Tibial nerve (tissue), 4 donors: ENCODE measurements around the gene ADGRG3. TPM values are rescaled to one million over a fixed set of nuclear protein-coding genes. Genes with fewer than 3 reads are reported as not detected.
"Not testable (repeated sequence)": the region's sequence is repeated elsewhere in the genome, so short reads cannot be mapped to it uniquely, and the experiment has no call there.

Source experiments
- DNase-seq, 2 donors: peaks; one replicate each; pipeline ENCODE4 v3.0.0-alpha.2; 2019; ENCODE audit warnings: low spot score in 2 of 2
- H3K27ac ChIP-seq, 4 donors: fragments of 200-600 bp; sonication (generic) in 3 of 4; one replicate each; pipeline ENCODE4 v1.5.1; 2017 to 2019; ENCODE audit warnings: mild to moderate bottlenecking in 1 of 4
- H3K27me3 ChIP-seq, 2 donors: fragments of 200-600 bp; sonication (generic) in 1 of 2; one replicate each; pipeline versions ENCODE4 v1.5.1 to v1.6.0; 2017 to 2019
- H3K36me3 ChIP-seq, 3 donors: fragments of 200-600 bp; sonication (generic); one replicate each; pipeline ENCODE4 v1.5.1; 2018 to 2019
- H3K4me1 ChIP-seq, 4 donors: fragments of 200-600 bp; sonication (generic) in 3 of 4; one replicate each; pipeline ENCODE4 v1.5.1; 2017 to 2019
- H3K4me3 ChIP-seq, 4 donors: fragments of 200-600 bp; sonication (generic) in 3 of 4; one replicate each; pipeline ENCODE4 v1.5.1; 2017 to 2019; ENCODE audit warnings: mild to moderate bottlenecking in 1 of 4, moderate library complexity in 1 of 4
- H3K9me3 ChIP-seq, 4 donors: fragments of 200-600 bp; sonication (generic) in 3 of 4; one replicate each; pipeline ENCODE4 v1.5.1; 2017 to 2019
- EP300 ChIP-seq, 2 donors: sonication (generic); formaldehyde crosslinking; IDR thresholded peaks; one replicate each; pipeline ENCODE4 v1.6.1; 2017; ENCODE audit warnings: antibody characterized with exemption in 2 of 2, mild to moderate bottlenecking in 1 of 2
- POLR2A ChIP-seq, 2 donors: fragments of 450-650 bp; IDR thresholded peaks; one replicate each; pipeline ENCODE4 v1.6.1; 2017; ENCODE audit warnings: antibody characterized with exemption in 2 of 2, mild to moderate bottlenecking in 2 of 2, moderate library complexity in 2 of 2
- WGBS, 2 donors: methylation state at CpG; one replicate each; pipeline ENCODE4 v1.1.5; 2018; 5-methylcytosine and 5-hydroxymethylcytosine counted together
- total RNA-seq, 4 donors: library from RNA; depleted of rRNA; stranded (reverse); fragments of >200 nt; gene quantifications; one replicate each; pipeline ENCODE4 v1.1.0, GENCODE V29; 2016
- TF ChIP-seq, protein P1 (sequence below), 5 experiments: fragments of 200-600 bp in 3 of 5; fragments of 450-650 bp in 2 of 5; sonication (generic) in 3 of 5; IDR thresholded peaks; one replicate each; pipeline ENCODE4 v1.5.1; 2016 to 2019; ENCODE audit warnings: antibody characterized with exemption in 5 of 5, mild to moderate bottlenecking in 3 of 5, moderate library complexity in 2 of 5

Gene ADGRG3
- total RNA-seq, 4 donors from 2014 or later = 0.21 to 1.8 (median 0.90) TPM; not detected in 1

GRCh38 chr16:57728336-57729181 is 60.5 kb downstream of the ADGRG3 start:
- TF ChIP-seq EP300 (IDR thresholded peaks at IDR 0.05) (no peak), POLR2A (IDR thresholded peaks at IDR 0.05) (no peak)
- TF ChIP-seq, protein P1, sequence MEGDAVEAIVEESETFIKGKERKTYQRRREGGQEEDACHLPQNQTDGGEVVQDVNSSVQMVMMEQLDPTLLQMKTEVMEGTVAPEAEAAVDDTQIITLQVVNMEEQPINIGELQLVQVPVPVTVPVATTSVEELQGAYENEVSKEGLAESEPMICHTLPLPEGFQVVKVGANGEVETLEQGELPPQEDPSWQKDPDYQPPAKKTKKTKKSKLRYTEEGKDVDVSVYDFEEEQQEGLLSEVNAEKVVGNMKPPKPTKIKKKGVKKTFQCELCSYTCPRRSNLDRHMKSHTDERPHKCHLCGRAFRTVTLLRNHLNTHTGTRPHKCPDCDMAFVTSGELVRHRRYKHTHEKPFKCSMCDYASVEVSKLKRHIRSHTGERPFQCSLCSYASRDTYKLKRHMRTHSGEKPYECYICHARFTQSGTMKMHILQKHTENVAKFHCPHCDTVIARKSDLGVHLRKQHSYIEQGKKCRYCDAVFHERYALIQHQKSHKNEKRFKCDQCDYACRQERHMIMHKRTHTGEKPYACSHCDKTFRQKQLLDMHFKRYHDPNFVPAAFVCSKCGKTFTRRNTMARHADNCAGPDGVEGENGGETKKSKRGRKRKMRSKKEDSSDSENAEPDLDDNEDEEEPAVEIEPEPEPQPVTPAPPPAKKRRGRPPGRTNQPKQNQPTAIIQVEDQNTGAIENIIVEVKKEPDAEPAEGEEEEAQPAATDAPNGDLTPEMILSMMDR (IDR thresholded peaks at IDR 0.05) = no peak
- no peak overlapping the region for H3K4me3 ChIP-seq
- no peaks in the 10 kb centered on the region for H3K4me1 ChIP-seq
- 95 to 98% methylated on average over 9 to 14 of the region's 14 CpGs for WGBS, 2 donors
- no peaks in the 10 kb centered on the region for H3K36me3 ChIP-seq
- H3K27ac ChIP-seq = no peak overlapping the region
- H3K27me3 ChIP-seq = no peaks in the 10 kb centered on the region
- no peak for DNase-seq
- H3K9me3 ChIP-seq = no peaks in the 10 kb centered on the region

GRCh38 chr16:57729182-57729484 is 61.0 kb downstream of the ADGRG3 start:
- Histone ChIP-seq H3K9me3 (no peaks in the 10 kb centered on the region), H3K27ac (no peak overlapping the region), H3K4me3 (no peak overlapping the region), H3K36me3 (no peaks in the 10 kb centered on the region), H3K4me1 (peaks cover 0 to under 1% (median 0%) of the 10 kb centered on the region in 4 donors), H3K27me3 (no peaks in the 10 kb centered on the region)
- TF ChIP-seq, protein P1 (IDR thresholded peaks at IDR 0.05) = no peak
- TF ChIP-seq POLR2A (IDR thresholded peaks at IDR 0.05) (no peak), EP300 (IDR thresholded peaks at IDR 0.05) (no peak)
- no peak for DNase-seq
- 93 to 95% methylated on average over 1 of the region's 1 CpG for WGBS, 2 donors

GRCh38 chr16:57729852-57730251 is 61.7 kb downstream of the ADGRG3 start:
- H3K4me1 ChIP-seq, H3K36me3 ChIP-seq, H3K27me3 ChIP-seq, DNase-seq, H3K27ac ChIP-seq, H3K9me3 ChIP-seq, H3K4me3 ChIP-seq: not testable (repeated sequence)
- 93 to 94% methylated on average over 6 of the region's 6 CpGs for WGBS, 2 donors

DNA sequence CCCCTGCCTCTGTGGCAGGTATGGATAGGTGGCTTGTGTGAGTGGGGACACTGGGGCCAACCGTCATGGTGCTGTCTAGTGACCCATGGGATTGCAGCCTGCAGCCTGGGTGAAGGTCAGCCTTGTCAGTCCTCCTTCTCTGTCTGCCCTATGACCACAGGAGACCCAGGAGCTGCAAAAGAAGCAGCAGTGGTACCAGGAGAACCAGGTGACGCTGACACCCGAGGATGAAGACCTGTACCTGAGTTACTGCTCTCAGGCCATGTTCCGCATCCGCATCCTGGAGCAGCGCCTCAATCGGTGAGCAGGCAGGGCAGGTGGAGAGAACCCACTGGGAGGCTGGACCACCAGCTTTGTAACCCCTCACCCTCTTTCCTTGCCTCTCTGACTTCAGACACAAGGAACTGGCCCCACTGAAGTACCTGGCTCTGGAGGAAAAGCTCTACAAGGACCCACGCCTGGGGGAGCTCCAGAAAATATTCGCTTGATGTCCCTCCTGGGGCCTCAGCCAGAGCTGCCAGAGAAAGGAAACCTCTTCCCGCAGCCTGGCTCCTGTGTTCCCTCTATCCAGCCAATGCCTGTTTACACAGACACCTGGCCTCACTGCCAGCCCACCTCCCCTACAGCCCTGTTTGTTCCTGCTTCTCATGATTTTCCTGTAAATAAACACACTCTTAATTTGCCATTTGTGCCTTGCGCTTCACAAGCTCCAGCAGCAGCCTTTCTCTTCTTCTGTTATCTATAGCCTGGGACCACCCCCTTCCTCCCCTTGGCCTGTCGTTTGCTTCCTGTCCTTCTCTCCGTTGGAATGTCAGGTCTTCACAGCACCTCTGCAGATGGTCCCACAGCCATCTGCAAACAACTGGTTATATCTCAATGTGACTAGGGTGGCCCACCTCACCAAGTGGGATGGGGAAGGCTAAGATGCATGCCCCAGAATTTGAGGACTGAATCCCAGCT is 62.9 kb downstream of the ADGRG3 start:
- Histone ChIP-seq H3K27me3 (no peaks in the 10 kb centered on the region), H3K4me3 (no peak overlapping the region), H3K9me3 (no peaks in the 10 kb centered on the region), H3K27ac (no peak overlapping the region), H3K36me3 (no peaks in the 10 kb centered on the region), H3K4me1 (peaks cover 0 to 7% (median 6%) of the 10 kb centered on the region in 4 donors)
- DNase-seq = no peak
- TF ChIP-seq, protein P1 (IDR thresholded peaks at IDR 0.05) = no peak
- TF ChIP-seq POLR2A (IDR thresholded peaks at IDR 0.05) = no peak
- TF ChIP-seq EP300 (IDR thresholded peaks at IDR 0.05) = no peak
- 63 to 66% methylated on average over 12 to 13 of the region's 13 CpGs for WGBS, 2 donors

- H3K4me1 ChIP-seq = peaks cover 0 to 17% (median 14%) of the 10 kb centered on the region in 4 donors
- no peak for DNase-seq
- no peak for TF ChIP-seq POLR2A (IDR thresholded peaks at IDR 0.05)
- TF ChIP-seq, protein P1 (IDR thresholded peaks at IDR 0.05) = no peak
- no peak for TF ChIP-seq EP300 (IDR thresholded peaks at IDR 0.05)
- no peaks in the 10 kb centered on the region for H3K36me3 ChIP-seq
- peak overlapping the region in 1 of 4 donors; percentile 25 for H3K27ac ChIP-seq
- 26 to 34% methylated on average over 2 of the region's 2 CpGs for WGBS, 2 donors
- no peaks in the 10 kb centered on the region for H3K27me3 ChIP-seq
- no peak overlapping the region for H3K4me3 ChIP-seq
- H3K9me3 ChIP-seq = no peaks in the 10 kb centered on the region
These were observed 63.9 kb downstream of the ADGRG3 start for GRCh38 chr16:57732037-57732436.
